Heart right ventricle (tissue), 16 donors: ENCODE measurements around the gene TMEM182. TPM values are rescaled to one million over a fixed set of nuclear protein-coding genes. Genes with fewer than 3 reads are reported as not detected.
A peak's percentile ranks its signal among the peaks of the same experiment; 100 is the strongest.

ENCODE experiments used
- ATAC-seq, 8 donors: fragments of 200-7000 bp; cut with Tn5 transposase; one replicate each; pipeline ENCODE4 v1.9.1; 2020; ENCODE audit warnings: mild to moderate bottlenecking in 8 of 8, moderate library complexity in 8 of 8, moderate number of reproducible peaks in 1 of 8
- DNase-seq, 2 donors: peaks; one replicate each; pipeline ENCODE4 v3.0.0-alpha.2; 2020
- H3K27ac ChIP-seq, 10 donors: fragments of 200-600 bp; sonication (generic) in 2 of 10; one replicate each; pipeline versions ENCODE4 v1.5.0 to v1.8.0; 2020 to 2022; ENCODE audit warnings: mild to moderate bottlenecking in 3 of 10
- H3K27me3 ChIP-seq, 7 donors: fragments of 200-600 bp; one replicate each; pipeline ENCODE4 v1.8.0; 2021 to 2022; ENCODE audit warnings: mild to moderate bottlenecking in 2 of 7
- H3K36me3 ChIP-seq, 9 donors: fragments of 200-600 bp; sonication (generic) in 1 of 9; one replicate each; pipeline versions ENCODE4 v1.5.0 to v1.8.0; 2020 to 2022; ENCODE audit warnings: mild to moderate bottlenecking in 2 of 9
- H3K4me1 ChIP-seq, 9 donors: fragments of 200-600 bp; sonication (generic) in 1 of 9; one replicate each; pipeline versions ENCODE4 v1.5.0 to v1.8.0; 2020 to 2022; ENCODE audit warnings: mild to moderate bottlenecking in 4 of 9
- H3K4me3 ChIP-seq, 10 donors: fragments of 200-600 bp; sonication (generic) in 2 of 10; one replicate each; pipeline versions ENCODE4 v1.5.0 to v1.8.0; 2020 to 2022; ENCODE audit warnings: mild to moderate bottlenecking in 7 of 10, moderate library complexity in 2 of 10
- H3K9me3 ChIP-seq, 11 donors: fragments of 200-600 bp in 10 of 11; sonication (generic) in 2 of 11; one replicate each; pipeline versions ENCODE4 v1.5.0 to v1.8.0; 2013 to 2022; ENCODE audit warnings: mild to moderate bottlenecking in 2 of 11, control low read depth in 1 of 11, moderate library complexity in 1 of 11
- WGBS, 2 donors: extraction: QIAGEN DNeasy Blood & Tissue Kit; methylation state at CpG; one replicate each; pipeline ENCODE4 v1.1.7; 2013; ENCODE audit warnings: inconsistent platforms in 1 of 2; 5-methylcytosine and 5-hydroxymethylcytosine counted together
- intact Hi-C, 10 donors: fragments of 100-400 bp; cut with DNase I; formaldehyde crosslinking; loops; one replicate each; pipeline versions ENCODE4 v1.11.1 to v1.14.2; 2022
- polyA plus RNA-seq, 2 donors: library from polyadenylated mRNA; stranded (reverse); fragments of 200-250 nt; gene quantifications; one replicate each; pipeline ENCODE4 v1.2.3, GENCODE V29; 2013
- total RNA-seq, 10 donors: library from RNA; stranded (reverse); fragmentation: NEBNext Ultra II Directional in 3 of 10; extraction: Animal tissue kit (Norgen Biotek cat#: 25700) in 3 of 10; gene quantifications; one replicate each; pipeline versions ENCODE4 v1.2.1 to v1.2.4, GENCODE V29; 2021 to 2023
- TF ChIP-seq, protein P1 (sequence below), 9 donors: fragments of 200-600 bp; sonication (generic) in 2 of 9; IDR thresholded peaks; one replicate each; pipeline versions ENCODE4 v1.5.0 to v1.8.0; 2021 to 2022; ENCODE audit warnings: antibody characterized with exemption in 9 of 9, mild to moderate bottlenecking in 5 of 9, moderate library complexity in 1 of 9
- donor health status: Arrhythmogenic right ventricular cardiomyopathy.
- donor health status: ischemic (EF 13 %, LVEDD 7.1; RV severe dilation, severe dysfunction).
- donor health status: healthy with polysubstance abuse.
- donor health status: DM: no; HTN: yes; CAD: no.
- donor health status: DM: no; HTN: no; CAD: no.
- donor health status: ischemic (EF 25% LVEDD 6.9; RV normal size, moderate dysfunction).
- donor health status: ischemic (EF 25% LVEDD 5.7; RV mildly dilated, moderate dysfunction).
- donor health status: healthy.
- donor health status: DM: yes; HTN: yes; CAD: no.
- donor health status: Ischemic cardiomyopathy.
- donor health status: ischemic (EF 35%, LVEDD 5.7; RV mildly dilated, moderate dysfunction).
- donor health status: nonischemic (EF 11% LVEDD 7.7; RV severe dilation, severe dysfunction).
- donor health status: DM: yes; HTN: yes; CAD: no.
- donor health status: PGD.
- donor health status: ischemic (EF 29% LVEDD 5.4; RV normal size, mild dysfunction).
- donor health status: nonischemic (EF 23%, LVEDD 6.1; RV moderate dilation, normal function).

The TMEM182 gene
- total and polyA plus RNA-seq, 12 donors: 10.1 to 225 (median 189) TPM

DNA sequence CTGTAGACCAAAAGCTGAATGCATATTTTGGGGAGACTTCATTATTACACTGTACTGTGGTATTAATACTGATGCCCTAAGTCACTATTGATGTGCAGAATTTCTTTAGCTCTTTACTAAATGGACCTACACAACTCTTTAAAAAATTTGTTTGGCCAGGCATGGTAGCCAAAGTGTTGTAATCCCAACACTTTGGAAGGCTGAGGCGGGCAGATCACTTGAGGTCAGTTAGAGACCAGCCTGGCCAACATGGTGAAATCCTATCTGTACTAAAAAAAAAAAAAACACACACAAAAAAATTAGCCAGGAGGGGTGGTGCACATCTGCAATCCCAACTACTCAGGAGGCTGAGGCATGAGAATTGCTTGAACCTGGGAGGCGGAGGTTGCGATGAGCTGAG, 6.4 kb downstream of the TMEM182 start:
- Histone ChIP-seq H3K36me3 (peaks cover 0 to 44% (median 0%) of the 10 kb centered on the region in 9 donors), H3K27ac (no peak overlapping the region), H3K4me3 (no peak overlapping the region), H3K4me1 (peaks cover 0 to 50% (median 15%) of the 10 kb centered on the region in 9 donors), H3K27me3 (no peaks in the 10 kb centered on the region), H3K9me3 (no peaks in the 10 kb centered on the region)
- TF ChIP-seq, protein P1, sequence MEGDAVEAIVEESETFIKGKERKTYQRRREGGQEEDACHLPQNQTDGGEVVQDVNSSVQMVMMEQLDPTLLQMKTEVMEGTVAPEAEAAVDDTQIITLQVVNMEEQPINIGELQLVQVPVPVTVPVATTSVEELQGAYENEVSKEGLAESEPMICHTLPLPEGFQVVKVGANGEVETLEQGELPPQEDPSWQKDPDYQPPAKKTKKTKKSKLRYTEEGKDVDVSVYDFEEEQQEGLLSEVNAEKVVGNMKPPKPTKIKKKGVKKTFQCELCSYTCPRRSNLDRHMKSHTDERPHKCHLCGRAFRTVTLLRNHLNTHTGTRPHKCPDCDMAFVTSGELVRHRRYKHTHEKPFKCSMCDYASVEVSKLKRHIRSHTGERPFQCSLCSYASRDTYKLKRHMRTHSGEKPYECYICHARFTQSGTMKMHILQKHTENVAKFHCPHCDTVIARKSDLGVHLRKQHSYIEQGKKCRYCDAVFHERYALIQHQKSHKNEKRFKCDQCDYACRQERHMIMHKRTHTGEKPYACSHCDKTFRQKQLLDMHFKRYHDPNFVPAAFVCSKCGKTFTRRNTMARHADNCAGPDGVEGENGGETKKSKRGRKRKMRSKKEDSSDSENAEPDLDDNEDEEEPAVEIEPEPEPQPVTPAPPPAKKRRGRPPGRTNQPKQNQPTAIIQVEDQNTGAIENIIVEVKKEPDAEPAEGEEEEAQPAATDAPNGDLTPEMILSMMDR (IDR thresholded peaks at IDR 0.05): no peak
- WGBS, 2 donors: 89 to 96% methylated on average over 3 of the region's 3 CpGs
- intact Hi-C loops: no loop called here
- no peak for ATAC-seq
- no peak for DNase-seq

- Histone ChIP-seq H3K4me3 (no peak overlapping the region), H3K36me3 (peaks cover 0 to 44% (median 0%) of the 10 kb centered on the region in 9 donors), H3K4me1 (peaks cover 0 to 55% (median 15%) of the 10 kb centered on the region in 9 donors), H3K27me3 (no peaks in the 10 kb centered on the region), H3K27ac (no peak overlapping the region), H3K9me3 (no peaks in the 10 kb centered on the region)
- DNase-seq (no peak), ATAC-seq (no peak)
- TF ChIP-seq, protein P1 (IDR thresholded peaks at IDR 0.05): no peak
- intact Hi-C loops: no loop called here
Observed at GRCh38 chr2:102768892-102769291, 7.1 kb downstream of the TMEM182 start.

DNA sequence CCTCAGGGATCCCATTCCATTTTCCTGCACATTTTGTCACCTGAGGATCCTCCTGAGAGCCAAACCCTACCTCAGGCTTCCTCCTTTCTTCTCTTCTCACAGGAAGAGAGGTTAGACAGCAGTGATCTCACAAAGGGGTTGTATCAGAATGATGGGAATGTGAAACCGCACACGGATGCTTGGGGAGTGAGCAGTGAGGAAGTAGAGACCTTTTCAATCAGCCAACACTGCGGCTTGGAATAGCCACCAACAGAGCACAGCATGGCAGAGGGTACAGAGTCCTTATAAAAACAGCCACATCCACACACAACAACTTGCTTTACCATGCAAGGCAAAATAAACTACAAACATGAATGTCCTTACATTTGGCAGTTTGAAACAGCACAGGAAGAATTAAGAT, 8.7 kb downstream of the TMEM182 start:
- TF ChIP-seq, protein P1 (IDR thresholded peaks at IDR 0.05): no peak
- ATAC-seq (peak in 7 of 8 donors; percentile 44 to 79 (median 75)), DNase-seq (no peak)
- Histone ChIP-seq H3K27ac (peak overlapping the region in 4 of 10 donors; percentile 42 to 78 (median 50)), H3K9me3 (no peaks in the 10 kb centered on the region), H3K36me3 (peaks cover 0 to 37% (median 0%) of the 10 kb centered on the region in 9 donors), H3K4me1 (peaks cover 0 to 46% (median 15%) of the 10 kb centered on the region in 9 donors), H3K27me3 (no peaks in the 10 kb centered on the region), H3K4me3 (no peak overlapping the region)
- 40 to 53% methylated on average over 3 of the region's 3 CpGs for WGBS, 2 donors
- intact Hi-C loops: no loop called here

DNA sequence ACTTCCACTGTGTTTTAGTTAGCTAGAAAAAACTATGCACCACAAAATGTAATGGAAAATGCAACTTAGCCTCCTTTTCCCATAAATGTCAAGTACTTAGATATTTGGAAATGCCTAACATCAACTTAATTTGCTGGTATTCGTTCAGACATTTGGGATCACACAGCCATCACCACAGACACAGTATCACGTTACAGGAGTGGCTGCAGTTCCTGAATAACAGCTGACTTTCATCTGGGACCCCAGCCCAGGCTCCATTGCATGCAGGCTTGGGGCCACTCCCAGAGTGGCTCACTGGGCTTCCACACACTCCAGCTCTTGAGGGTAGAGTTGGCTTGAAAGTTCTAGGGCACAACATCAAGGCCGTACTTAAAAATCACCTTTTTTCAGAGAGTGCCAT, 9.3 kb downstream of the TMEM182 start:
- intact Hi-C loops: no loop called here
- Histone ChIP-seq H3K36me3 (peaks cover 0 to 34% (median 0%) of the 10 kb centered on the region in 9 donors), H3K9me3 (no peaks in the 10 kb centered on the region), H3K4me1 (peaks cover 0 to 42% (median 15%) of the 10 kb centered on the region in 9 donors), H3K27ac (peak overlapping the region in 5 of 10 donors; percentile 40 to 78 (median 47)), H3K27me3 (no peaks in the 10 kb centered on the region), H3K4me3 (no peak overlapping the region)
- 35 to 50% methylated on average over 3 of the region's 3 CpGs for WGBS, 2 donors
- TF ChIP-seq, protein P1 (IDR thresholded peaks at IDR 0.05): no peak
- ATAC-seq (peak in 6 of 8 donors; percentile 31 to 68 (median 63)), DNase-seq (no peak)
